ENCODE results near the gene IL4R. TPM values are rescaled to one million over a fixed set of nuclear protein-coding genes. Genes with fewer than 3 reads are reported as not detected.

Gene IL4R
- total RNA-seq, 1 experiment from 2014 or later: 29.6 TPM

GRCh38 chr16:27303256-27304100 lies 10.3 kb upstream of the IL4R start (continued):
- TF ChIP-seq, protein P1, sequence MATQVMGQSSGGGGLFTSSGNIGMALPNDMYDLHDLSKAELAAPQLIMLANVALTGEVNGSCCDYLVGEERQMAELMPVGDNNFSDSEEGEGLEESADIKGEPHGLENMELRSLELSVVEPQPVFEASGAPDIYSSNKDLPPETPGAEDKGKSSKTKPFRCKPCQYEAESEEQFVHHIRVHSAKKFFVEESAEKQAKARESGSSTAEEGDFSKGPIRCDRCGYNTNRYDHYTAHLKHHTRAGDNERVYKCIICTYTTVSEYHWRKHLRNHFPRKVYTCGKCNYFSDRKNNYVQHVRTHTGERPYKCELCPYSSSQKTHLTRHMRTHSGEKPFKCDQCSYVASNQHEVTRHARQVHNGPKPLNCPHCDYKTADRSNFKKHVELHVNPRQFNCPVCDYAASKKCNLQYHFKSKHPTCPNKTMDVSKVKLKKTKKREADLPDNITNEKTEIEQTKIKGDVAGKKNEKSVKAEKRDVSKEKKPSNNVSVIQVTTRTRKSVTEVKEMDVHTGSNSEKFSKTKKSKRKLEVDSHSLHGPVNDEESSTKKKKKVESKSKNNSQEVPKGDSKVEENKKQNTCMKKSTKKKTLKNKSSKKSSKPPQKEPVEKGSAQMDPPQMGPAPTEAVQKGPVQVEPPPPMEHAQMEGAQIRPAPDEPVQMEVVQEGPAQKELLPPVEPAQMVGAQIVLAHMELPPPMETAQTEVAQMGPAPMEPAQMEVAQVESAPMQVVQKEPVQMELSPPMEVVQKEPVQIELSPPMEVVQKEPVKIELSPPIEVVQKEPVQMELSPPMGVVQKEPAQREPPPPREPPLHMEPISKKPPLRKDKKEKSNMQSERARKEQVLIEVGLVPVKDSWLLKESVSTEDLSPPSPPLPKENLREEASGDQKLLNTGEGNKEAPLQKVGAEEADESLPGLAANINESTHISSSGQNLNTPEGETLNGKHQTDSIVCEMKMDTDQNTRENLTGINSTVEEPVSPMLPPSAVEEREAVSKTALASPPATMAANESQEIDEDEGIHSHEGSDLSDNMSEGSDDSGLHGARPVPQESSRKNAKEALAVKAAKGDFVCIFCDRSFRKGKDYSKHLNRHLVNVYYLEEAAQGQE (IDR thresholded peaks at IDR 0.05; ENCODE audit: low read depth): no peak

- no peak for ATAC-seq
- H3K27me3 ChIP-seq (ENCODE audit: insufficient read depth, low read length): no peaks in the 10 kb centered on the region
- peaks cover 0 to 5% of the 10 kb centered on the region in 2 experiments; a peak in 1 of 4 replicates for H3K9me3 ChIP-seq (ENCODE audit: control insufficient read depth in 1 of 2, insufficient read depth in 1 of 2, low read depth in 1 of 2, low read length in 2 of 2)
- H4K20me1 ChIP-seq (ENCODE audit: insufficient read depth): no peaks in the 10 kb centered on the region
- peaks cover 0 to 7% of the 10 kb centered on the region in 2 experiments; a peak in 1 of 4 replicates for H3K4me1 ChIP-seq (ENCODE audit: control insufficient read depth in 1 of 2, insufficient read depth in 2 of 2, low read length in 2 of 2)
- intact Hi-C loops (cut with micrococcal nuclease): no loop called here
- H3K27ac ChIP-seq (ENCODE audit: low read depth, low read length): no peak overlapping the region
- TF ChIP-seq POLR2AphosphoS5 (IDR thresholded peaks at IDR 0.05; ENCODE audit: low read depth, low read length) (no peak), EGR1 (IDR thresholded peaks at IDR 0.05; ENCODE audit: low read depth) (no peak), POLR2A (IDR thresholded peaks at IDR 0.05; ENCODE audit: borderline replicate concordance, extremely low read depth, insufficient read depth, insufficient read length) (no peak), JUND (IDR thresholded peaks at IDR 0.05) (no peak), ATF3 (IDR thresholded peaks at IDR 0.05) (no peak), SIN3A (IDR thresholded peaks at IDR 0.05; ENCODE audit: low read depth) (no peak), RAD21 (IDR thresholded peaks at IDR 0.05; ENCODE audit: low read depth) (no peak), YY1 (IDR thresholded peaks at IDR 0.05; ENCODE audit: extremely low read depth, insufficient replicate concordance, low read depth, low read length) (no peak), ZFX (IDR thresholded peaks at IDR 0.05) (no peak)
- TF ChIP-seq, protein P1 (IDR thresholded peaks at IDR 0.05; ENCODE audit: low read depth): no peak
- TF ChIP-seq, protein P2, sequence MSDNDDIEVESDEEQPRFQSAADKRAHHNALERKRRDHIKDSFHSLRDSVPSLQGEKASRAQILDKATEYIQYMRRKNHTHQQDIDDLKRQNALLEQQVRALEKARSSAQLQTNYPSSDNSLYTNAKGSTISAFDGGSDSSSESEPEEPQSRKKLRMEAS (IDR thresholded peaks at IDR 0.05): no peak
- no peak overlapping the region for H2AFZ ChIP-seq (ENCODE audit: low read depth, low read length, poor library complexity, severe bottlenecking)
- no peak overlapping the region for H3K4me2 ChIP-seq (ENCODE audit: low read length)
- DNase-seq (ENCODE audit: low read depth, low spot score): no peak
- ChIA-PET POLR2A (no interaction called here), CTCF (no interaction called here), RAD21 (ENCODE audit: low non-redundant PET in 1 of 2, low total read pairs in 2 of 2, uncharacterized antibody in 2 of 2, unreplicated experiment in 2 of 2) (no interaction called here)
- no peaks in the 10 kb centered on the region for H3K79me2 ChIP-seq (ENCODE audit: insufficient read depth, low read length)
- no peaks in the 10 kb centered on the region for H3K36me3 ChIP-seq (ENCODE audit: control insufficient read depth in 1 of 2, insufficient read depth in 2 of 2, low read length in 2 of 2)
- no TSS peak for BruUV-seq (replicated peaks)
- H3K9ac ChIP-seq (ENCODE audit: low read length): no peak overlapping the region
- no peaks in the 10 kb centered on the region for H3K9me2 ChIP-seq (ENCODE audit: insufficient read depth)
- no peak overlapping the region for H3K4me3 ChIP-seq (replicated peaks in 1 of 2; ENCODE audit: low read depth in 1 of 2, low read length in 2 of 2)
Measured at GRCh38 chr16:27304102-27304501, 9.7 kb upstream of the IL4R start.
